ENCODE data around the gene ITPRID2.

Gene ITPRID2

DNA sequence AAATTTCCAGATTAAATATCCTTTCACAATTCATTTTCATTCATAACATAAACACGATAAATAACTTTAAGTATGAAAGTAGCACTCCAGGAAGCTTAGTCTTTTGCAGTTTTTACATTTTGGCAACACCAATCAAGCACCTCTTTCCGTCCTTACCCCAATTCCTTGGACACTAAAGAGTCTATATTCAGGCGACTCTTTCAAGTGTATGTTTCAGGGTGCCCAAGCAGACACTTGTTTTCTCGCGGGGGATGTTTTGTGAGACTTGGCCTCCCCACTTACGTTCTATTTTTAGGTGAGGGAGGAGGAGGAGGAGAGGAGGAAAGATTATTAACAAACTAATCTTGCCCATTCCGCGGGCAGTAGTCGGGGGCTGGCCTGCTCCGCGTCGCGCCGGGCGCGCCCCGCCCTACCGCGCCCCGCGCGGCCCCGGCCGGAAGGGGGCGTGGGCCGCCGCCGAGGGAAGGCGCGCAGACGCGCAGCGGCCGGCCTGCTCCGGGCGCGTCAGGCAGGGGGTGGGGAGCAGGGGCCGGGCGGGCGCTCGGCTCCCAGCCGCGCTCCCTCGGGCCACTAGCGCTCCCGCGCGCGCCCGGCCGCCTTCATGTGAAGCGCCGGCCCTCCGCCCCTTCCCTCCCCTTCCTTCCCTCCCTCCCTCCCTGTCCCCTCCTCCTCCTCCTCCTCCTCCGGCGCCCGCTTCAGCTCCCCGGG lies at the start of gene ITPRID2:
ITPRID2 (plus strand) TSS at position 473 of the 708 bp plus-strand sequence. CDS start 337 bp downstream, outside the sequence.
- peak; percentile 52 for DNase-seq (ENCODE audit: low spot score)

DNA sequence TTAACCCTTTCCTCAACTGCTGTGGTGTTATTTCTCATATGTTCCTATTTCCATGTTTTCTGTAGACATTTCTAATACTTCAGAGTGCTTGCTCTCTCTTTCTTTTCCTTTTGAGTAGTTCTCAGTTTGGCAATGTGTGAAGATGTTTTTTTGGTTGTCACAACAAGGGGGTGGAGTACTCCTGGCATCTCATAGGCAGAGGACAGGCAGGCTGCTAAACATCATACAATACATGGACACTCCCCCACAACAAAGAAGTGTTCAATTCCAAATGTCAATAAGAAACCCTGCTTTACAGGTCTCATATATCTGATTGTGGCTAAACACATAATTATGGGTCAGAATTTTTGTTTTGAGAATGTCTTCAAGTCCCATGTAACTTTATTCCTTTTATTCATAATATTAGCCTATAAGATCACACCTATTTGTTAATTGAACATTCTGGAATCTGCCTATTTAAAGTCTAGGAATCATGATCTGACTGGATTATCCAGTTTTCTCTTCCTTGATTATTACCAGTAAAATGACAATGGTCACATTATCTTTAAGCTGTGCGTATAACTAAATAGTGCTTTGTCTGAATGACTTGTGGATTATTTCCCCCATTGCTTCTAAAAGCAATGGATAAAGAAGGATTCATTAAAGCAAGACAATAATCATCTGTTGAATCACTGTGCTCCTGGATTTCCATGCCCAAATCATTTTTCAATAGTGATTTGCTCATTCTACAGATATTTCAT lies 46.8 kb upstream of the ITPRID2 start:
- DNase-seq (ENCODE audit: low spot score), result no peak

DNA sequence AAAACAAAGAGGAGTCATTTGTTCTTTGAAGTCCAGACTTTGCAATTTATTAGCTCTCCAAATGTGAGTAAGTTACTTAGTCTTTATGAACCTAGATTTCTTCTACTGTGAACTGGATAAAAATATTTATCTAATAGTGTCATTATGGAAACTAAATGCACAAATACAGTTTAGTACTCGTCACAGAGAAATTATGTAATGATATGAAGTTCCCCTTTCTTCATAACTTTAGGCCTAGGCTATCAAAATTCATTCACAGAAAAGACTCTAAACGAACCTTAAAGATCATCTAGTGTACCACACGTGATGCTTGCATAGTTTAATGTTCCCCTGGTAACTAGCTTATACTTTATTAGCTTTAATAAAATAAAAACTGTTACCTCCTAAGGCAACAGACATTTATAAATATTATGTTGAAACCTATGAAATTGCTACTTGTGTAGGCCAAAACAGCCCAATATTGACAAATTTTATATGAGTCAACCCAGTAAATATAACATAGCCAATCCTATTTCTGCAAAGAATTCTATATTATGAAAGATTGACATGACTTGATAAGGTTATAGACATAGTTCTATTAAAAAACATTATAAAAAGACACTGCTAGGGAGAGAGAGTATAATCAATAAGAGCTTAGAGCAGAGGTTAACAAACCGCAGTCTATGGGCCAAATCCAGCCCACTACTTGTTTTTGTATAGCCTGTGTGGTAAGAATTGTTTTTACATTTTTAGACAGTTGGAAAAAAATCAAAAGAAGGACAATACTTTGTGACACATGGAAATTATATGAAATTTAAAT lies 44.9 kb upstream of the ITPRID2 start:
- no peak for DNase-seq (ENCODE audit: low spot score)

DNA sequence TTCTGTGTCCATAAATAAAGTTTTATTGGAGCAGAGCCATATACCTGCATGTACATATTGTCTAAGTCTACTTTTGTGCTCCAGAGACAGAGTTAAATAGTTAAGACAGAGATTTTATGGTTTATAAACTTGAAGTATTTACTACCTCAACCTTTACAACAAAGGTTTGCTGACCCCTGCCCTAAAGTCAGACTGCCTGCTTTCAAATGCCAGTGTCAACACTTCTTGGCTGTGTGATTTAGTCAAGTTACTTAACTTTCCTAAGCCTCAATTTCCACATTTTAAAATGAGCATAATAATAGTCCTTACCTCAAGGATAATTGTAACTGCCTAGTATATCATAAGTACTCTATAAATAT lies 44.4 kb upstream of the ITPRID2 start:
- no peak for DNase-seq (ENCODE audit: low spot score)

DNA sequence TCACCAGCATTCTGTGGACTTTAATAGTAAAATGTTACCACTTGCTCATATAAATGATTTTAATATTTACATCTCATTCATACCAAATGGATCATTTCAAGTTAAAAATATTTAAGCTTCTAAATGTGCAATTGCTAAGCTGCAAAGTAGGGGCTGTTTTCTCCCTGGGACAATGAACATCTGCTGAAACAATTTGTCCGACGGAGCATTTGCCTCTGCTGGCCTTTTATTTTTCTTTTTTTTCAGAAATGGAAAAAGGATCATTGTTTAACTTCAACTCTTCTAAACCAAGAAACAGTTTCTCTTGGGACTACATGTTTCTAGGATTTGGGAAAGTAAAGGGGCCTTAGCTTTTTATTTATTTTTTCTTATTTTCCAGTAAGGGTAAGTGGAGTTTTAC lies 43.8 kb upstream of the ITPRID2 start:
- no peak for DNase-seq (ENCODE audit: low spot score)

DNA sequence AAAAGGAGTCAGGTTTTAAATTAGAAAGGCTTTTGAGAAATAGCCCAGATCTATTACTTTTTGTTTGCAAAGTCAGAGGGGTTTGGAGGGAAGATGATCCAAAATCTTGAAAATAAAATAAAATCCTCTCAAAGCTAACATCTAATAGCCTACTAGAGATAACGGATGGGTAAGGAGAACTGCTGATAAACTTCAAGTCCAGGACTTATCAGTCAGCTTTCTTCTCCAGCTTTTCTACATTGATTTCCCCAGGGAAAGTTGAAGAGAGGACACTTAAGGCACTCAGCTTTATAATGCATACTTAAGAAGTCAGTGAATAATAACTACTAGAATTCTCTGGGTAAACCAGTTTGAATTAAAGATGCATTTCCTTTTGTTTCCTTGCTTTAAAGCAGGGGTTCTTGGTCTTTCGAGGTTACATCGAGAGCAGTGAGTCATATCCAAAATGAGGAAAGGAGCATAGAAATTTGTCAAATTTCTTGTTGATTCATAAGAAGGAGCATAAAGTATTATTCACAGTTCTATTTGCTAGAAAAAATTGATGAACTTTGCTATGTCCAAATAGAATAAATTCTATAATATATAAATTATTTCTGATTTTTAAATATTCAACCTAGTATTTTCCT lies 43.2 kb upstream of the ITPRID2 start:
- DNase-seq (ENCODE audit: low spot score), result no peak

DNA sequence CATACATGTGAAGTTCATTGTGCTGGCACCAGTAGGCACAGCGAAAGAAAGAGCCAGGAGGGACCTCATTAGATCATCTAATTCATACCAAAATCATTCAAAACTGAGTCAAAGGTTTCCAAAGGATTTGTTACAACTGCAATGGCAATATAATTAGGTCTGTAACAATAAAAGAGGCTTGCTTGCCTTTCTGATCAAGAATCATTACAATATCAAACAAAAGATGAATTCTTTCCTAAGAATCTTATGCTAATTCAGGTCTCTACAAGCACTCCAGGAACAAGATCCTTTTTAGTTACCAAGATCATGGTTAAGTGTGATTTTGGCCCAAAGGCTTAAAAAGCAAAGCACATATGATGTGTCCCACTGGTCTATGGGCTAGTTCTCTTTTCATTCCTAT lies 41.9 kb upstream of the ITPRID2 start:
- no peak for DNase-seq (ENCODE audit: low spot score)

DNA sequence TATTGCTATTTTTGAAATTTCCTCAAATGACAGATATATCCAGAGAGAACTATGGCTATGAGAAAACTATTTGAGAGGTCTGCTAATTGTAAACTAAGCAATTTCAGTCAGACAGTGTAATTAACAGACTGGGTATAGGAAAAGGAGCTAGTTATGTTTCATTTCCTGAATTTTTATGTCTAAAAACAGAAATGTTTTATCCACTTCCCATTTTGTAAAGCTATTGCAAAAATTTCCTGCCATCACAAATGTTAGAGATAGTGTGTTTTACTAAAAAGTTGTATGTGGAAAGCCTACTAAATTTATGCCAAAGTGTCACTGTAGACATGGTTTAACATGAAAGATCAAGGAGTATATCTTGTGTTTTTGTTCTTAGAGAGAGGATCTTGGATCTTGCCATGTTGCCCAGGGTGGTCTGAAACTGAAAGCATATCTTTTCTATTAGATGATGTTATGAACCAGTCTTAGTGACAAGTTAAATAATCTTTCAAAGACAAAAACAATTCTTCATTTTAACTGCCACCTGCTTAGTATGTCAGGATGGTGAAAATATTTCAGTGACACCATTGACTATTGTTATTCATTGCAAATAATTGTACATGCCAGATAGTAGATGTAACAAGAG lies 40.5 kb upstream of the ITPRID2 start:
- no peak for DNase-seq (ENCODE audit: low spot score)

DNA sequence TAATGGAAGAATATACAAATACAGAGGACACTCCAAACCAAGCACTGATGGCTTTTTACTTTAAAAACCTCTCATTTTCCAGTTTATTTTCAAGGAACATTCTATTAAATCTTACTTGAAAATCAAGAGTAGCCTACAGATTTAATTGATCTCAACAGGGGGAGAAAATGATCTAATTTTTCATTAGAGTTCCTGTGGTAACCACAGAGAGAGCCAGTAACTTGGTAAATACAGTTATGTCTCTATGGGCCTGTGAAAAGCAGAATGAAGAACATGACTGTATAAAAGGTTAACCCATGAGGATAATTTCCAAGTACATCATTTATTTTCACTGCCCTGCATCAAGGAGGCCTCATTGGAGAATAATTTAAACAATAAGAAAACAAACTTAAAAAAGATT lies 39.8 kb upstream of the ITPRID2 start:
- no peak for DNase-seq (ENCODE audit: low spot score)

DNA sequence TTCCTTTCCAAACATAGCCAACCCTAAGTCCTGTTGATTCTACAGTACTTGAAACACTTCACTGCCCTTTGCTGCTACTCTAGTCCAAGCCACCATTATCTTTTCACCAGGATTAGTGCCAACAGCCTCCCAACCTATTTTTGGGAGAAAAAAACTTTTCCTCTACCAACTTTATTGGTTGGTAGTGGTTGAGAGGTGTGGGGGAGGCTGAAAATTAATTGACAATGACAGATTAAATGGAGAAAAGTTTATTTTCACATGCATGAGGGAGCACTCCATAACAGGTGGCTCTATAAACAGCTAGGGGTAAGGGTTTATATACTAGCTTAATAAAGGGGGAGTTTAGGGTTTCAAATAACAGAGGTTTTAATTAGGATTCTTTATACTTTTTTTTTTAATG lies 37.8 kb upstream of the ITPRID2 start:
- no peak for DNase-seq (ENCODE audit: low spot score)

DNA sequence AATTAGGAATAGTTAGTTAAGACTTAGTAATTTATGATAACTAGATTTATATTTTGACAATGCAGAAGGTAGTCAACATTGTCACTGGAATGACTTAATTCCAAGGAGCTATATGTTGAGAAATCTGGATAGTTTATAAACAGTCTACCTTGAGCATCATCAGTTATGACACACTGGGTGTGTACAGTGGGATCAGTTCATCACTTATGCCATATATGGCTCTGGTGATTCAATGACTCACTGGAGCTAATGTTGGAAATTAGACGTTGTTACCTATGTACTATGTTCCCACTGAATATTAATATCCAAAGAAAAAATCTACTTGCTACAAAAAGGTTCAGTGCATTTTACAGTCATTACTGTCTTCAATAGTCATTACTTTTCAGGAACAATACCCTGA lies 34.0 kb upstream of the ITPRID2 start:
- DNase-seq (ENCODE audit: low spot score), result no peak

DNA sequence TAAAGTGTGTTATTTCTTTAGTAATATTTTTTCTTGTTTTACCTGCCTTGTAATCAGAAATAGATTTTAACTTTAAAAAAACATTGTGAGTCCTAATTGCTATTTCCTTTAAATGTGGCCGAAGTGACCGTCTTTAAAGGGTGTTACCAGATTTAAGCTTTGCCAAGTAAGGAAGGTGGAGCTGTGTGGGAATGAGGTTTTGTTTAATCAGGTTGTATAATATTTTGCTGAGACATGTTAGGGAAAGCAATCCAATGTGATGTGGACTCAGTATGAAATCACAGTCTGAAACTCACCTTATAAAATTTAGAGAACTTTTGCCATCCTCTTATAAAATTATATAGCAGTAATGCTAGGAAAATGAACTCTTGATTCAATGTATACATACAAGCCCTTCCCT lies 32.9 kb upstream of the ITPRID2 start:
- no peak for DNase-seq (ENCODE audit: low spot score)

DNA sequence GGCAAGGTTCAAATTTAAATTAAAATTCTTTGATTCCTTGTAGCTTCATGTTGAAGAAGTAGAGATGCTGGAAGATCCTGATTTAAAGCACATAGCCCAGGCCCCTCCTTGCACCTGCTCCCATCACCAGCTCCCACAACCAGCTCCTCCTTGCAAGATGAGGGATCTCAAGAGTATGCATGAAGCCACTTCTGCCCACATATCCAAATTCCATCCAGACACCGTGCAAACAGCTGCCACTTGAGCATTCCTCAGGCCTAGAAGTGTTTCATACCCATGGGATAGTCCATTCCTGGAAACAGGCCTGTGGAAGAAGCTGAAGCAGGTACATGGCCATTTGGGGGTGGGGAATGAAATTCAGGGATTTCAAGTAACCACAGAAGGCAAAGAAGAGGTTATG lies 32.4 kb upstream of the ITPRID2 start:
- no peak for DNase-seq (ENCODE audit: low spot score)

DNA sequence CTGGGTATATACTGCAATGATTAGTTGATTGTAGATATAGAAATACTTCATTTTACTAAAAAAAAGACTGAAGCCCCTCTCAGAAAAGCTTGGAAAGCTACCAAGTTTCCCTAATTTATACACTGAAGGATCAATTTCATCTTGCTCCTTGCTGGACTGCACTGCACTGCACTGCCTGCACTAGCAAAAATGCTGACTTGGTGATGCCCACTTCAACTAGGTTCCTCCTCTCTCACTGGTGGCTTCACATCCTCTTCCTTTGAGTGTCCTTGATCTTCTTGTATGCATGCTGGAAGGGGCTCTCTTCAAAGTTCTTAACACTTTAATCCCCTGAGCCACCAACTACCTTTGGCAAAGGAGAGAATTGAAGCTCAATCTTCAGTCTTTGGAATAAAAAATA lies 31.7 kb upstream of the ITPRID2 start:
- no peak for DNase-seq (ENCODE audit: low spot score)

DNA sequence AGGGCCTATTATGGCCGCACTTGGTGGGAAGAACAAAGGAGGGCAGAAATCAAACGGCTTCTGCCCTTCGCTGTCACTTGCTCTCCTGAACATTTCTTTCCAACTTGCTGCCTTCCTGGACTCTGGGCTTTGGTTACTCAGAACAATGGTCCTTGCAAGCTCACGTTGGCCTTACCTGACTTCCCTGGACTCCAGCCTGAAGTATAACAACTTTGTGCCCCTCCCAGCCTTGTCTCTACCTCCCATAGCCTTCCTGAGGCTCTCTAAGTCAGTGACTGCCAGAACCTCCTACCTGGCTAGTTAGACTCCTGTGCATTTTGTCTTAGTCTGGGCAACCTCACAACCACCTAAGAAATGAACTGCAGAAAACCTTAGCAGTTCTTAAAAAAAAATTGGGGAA lies 30.2 kb upstream of the ITPRID2 start:
- DNase-seq (ENCODE audit: low spot score), result no peak

DNA sequence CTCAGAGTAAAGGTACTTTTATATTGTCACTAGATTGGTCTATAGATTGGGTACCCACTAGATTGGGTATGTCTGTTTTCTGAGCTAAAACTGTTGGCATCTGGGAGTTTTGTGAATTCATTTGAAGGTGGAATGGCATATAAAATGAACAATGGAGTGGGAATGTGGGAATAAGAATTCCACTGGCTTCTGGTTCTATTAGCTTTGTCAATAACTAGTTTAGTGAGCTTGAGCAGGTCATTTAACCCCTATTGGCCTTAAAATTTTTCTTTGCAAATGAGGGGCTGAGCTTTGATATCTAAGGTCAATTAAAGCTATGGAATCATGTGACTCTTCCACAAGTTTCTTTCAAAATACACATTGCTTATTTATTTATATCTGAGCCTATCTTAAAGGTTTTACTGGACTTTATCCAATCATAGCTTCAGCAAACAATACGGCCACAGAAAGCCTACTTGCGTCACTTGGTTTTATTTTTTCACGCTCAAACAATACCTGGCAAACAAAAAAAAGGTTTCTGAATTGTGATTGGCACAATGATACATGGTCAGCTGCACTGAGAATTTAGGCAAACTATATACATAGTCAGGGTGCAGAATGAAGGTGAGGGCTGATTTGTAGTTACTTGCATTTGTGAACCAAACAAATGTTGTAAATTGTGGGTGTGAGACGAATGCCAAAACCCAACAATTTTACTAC lies 28.8 kb upstream of the ITPRID2 start:
- no peak for DNase-seq (ENCODE audit: low spot score)

DNA sequence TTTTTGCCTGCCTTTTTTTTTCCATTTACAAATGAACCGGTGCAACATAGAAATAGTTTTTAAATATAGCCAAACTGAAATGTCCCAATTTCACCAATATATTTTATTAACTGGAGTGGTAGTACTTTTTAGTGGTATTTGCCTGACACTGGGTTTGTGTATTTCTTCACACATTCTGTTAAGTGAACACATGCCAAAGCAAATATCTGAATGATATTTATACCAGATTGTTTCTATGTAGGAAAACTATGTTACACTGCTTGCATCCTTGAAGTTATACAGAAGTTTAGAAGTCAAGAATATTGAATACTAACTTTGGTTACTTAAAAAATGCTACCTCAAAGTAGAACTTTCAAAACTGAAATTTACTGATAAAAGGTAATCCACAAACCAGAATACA lies 19.4 kb upstream of the ITPRID2 start:
- DNase-seq (ENCODE audit: low spot score), result no peak

DNA sequence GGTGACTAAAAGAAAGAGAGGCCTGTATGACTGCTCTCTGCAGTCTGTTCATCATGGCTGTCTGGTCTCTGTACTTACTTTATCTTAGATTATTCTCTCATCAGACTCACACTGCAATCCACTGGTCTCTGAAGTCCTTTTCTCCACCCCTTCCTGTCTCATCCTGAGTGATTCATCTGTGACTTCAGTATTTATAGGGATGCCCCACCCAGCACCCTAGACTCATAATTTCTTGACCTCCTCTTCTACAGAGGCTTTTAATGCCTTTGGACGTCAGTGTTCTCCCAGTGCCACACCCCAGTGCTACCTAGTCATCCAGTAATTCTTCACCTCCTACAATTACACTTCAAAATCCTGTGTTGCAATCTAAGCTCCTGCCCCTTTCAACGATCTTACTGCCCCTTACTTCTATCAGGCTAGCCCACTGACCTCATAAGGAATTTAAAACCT lies 14.9 kb upstream of the ITPRID2 start:
- DNase-seq (ENCODE audit: low spot score), result no peak

DNA sequence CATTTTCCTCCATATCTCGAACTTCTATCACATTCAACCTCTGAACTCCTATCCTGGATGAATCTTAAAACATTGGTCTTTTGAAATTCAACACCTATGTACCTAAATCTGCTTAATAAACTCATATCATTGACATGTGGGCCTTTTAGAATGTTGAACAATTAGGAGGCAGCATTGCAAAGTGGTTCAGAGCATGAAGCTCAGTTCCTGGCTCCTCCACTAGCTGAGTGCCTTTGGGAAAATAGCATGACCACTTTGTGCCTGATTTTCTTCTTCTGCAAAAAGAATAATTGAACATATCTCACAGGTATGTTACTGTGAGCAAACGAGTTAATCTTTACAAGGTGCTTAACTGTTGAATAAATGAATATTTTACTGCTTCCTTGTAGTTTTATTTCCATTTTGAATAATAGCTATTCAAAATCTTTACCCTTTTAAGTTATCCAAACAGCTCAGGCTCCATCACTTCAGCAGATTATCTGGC lies 14.3 kb upstream of the ITPRID2 start:
- DNase-seq (ENCODE audit: low spot score), result no peak

DNA sequence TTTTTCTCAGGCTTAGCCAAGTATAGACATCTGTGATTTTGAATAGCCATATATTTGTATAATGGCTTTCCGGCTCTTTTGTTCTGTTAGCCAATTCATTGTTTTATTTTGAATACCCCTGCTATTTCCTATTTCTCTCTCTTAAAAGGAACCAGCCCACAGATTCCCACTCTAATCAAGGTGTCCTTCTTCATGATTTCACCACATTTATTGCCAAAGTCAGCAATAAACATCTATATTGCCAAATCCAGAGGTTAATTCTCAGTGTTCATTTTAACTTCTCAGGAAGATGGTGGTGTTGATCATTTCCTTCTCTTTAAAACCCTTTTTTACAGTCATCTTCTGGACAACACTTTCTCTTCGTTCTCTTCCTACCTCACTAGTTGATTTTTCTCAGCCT lies 13.1 kb upstream of the ITPRID2 start:
- DNase-seq (ENCODE audit: low spot score), result no peak

DNA sequence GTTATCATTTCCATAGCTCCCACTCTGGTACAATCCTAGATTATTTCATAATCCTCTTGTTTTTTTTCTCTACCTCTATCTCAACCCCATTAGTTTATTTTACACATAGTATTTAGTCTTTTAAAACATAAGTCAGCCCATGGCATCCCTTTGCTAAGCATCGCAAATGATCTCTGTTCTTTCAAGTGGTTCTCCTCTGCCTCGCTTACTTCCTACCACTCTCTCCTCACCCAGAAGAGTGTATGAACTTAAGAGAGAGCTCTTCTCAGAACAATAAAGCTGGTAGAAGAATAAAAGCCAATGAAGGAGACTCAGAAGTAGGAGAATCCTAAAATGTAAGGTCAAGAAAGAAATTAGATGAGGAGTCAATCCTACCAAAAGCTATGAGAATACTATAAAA lies 12.2 kb upstream of the ITPRID2 start:
- no peak for DNase-seq (ENCODE audit: low spot score)

Data from hematopoietic multipotent progenitor cell treated with erythropoietin and hydrocortisone succinate and interleukin-3 and kit ligand, for 17 days (in vitro differentiated cells).